AG04450 (cell line): ENCODE results near the gene ABCC10. TPM values are rescaled to one million over a fixed set of nuclear protein-coding genes. Genes with fewer than 3 reads are reported as not detected.

ENCODE experiments used
- CTCF ChIA-PET: fragments of 300-600, 350-600 bp; formaldehyde crosslinking; extraction: SDS; loops from one replicate; lab custom pipeline; 2022; ENCODE audit warnings: antibody characterized with exemption, inconsistent platforms; lab: Charles Lee
- POLR2A ChIA-PET: fragments of 350-600 bp; formaldehyde crosslinking; extraction: SDS; loops from one replicate; lab custom pipeline; 2021; ENCODE audit warnings: antibody characterized with exemption, inconsistent platforms; lab: Yijun Ruan, JAX
- DNase-seq: peaks from one replicate; pipeline ENCODE4 v3.0.0-alpha.2; 2011; ENCODE audit warnings: low read depth, low spot score
- H3K27ac ChIP-seq: one replicate; pipeline ENCODE4 v1.5.1; 2012; ENCODE audit warnings: low read depth, low read length, control low read depth
- H3K27me3 ChIP-seq: one replicate; pipeline ENCODE4 v1.6.0; 2012; ENCODE audit warnings: low read length; ENCODE audit not compliant: control insufficient read depth, insufficient read depth
- H3K4me3 ChIP-seq: 2 replicates; pipeline ENCODE4 v1.5.1; 2011; ENCODE audit warnings: mild to moderate bottlenecking, low read depth, low read length, control low read depth
- H3K9me3 ChIP-seq: 2 replicates; pipeline ENCODE4 v1.5.1; 2012; ENCODE audit warnings: low read length; ENCODE audit not compliant: control insufficient read depth, insufficient read depth
- polyA plus RNA-seq: library from polyadenylated mRNA; depleted of rRNA; stranded (reverse); fragments of >200 nt; gene quantifications from 2 replicates; pipeline ENCODE4 v1.2.3, GENCODE V29; 2011
- TF ChIP-seq, protein P1 (sequence below): IDR thresholded peaks from 2 replicates; pipeline ENCODE4 v1.5.1; 2011; ENCODE audit warnings: low read depth, low read length, control low read depth, inconsistent platforms

ABCC10 gene
- polyA plus RNA-seq, 1 experiment, result 12.0 TPM

GRCh38 chr6:43481075-43481474 is 53.7 kb downstream of the ABCC10 start:
- H3K9me3 ChIP-seq, result no peaks in the 10 kb centered on the region
- CTCF ChIA-PET, result interaction anchor here (0.6 to 0.7 kb wide), 2 partner anchors 50 to 105 kb away, joined by 3 read pairs; no protein-coding TSS in a partner anchor
- no peak for DNase-seq
- POLR2A ChIA-PET, result interaction anchor here (0.6 kb wide), 1 partner anchor 459 kb away, joined by 7 read pairs; the partner anchor contains the start of gene RRP36
- H3K27ac ChIP-seq, result no peak overlapping the region
- TF ChIP-seq, protein P1, sequence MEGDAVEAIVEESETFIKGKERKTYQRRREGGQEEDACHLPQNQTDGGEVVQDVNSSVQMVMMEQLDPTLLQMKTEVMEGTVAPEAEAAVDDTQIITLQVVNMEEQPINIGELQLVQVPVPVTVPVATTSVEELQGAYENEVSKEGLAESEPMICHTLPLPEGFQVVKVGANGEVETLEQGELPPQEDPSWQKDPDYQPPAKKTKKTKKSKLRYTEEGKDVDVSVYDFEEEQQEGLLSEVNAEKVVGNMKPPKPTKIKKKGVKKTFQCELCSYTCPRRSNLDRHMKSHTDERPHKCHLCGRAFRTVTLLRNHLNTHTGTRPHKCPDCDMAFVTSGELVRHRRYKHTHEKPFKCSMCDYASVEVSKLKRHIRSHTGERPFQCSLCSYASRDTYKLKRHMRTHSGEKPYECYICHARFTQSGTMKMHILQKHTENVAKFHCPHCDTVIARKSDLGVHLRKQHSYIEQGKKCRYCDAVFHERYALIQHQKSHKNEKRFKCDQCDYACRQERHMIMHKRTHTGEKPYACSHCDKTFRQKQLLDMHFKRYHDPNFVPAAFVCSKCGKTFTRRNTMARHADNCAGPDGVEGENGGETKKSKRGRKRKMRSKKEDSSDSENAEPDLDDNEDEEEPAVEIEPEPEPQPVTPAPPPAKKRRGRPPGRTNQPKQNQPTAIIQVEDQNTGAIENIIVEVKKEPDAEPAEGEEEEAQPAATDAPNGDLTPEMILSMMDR, result no peak
- no peaks in the 10 kb centered on the region for H3K27me3 ChIP-seq
- H3K4me3 ChIP-seq, result no peak overlapping the region

DNA sequence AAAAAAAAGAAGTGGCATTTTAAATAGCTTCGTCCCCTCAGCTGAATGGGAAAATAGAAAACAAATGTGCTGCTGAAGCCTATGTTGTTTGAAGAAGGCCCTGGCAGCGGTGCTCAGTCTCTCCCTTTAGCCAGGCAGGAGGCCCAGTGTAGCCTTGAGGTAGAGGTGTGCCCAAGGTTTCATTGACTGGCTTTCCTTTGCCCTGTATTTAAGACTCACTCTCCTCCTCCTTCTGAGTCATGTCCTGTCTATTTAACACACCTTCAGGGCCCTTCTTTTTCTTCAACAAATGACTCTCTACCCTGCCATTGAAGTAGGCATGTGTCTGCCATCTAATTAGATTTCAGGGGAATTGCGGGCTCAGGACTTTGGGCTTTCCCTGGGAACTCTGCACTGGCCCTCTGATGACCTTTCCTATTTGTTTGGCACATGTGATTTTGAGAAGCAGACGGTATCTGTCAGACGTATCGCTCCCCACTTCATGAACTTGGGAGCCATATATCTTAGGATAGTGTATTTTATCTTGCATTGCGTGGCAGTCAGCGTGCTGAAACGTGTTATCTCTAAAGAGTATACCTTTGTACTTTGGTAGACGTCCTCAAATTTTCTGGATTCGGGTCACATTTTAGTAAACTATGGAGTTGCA is 54.4 kb downstream of the ABCC10 start:
- H3K27ac ChIP-seq, result no peak overlapping the region
- H3K9me3 ChIP-seq, result no peaks in the 10 kb centered on the region
- TF ChIP-seq, protein P1, result no peak
- ChIA-PET CTCF (interaction anchor here (0.6 kb wide), 1 partner anchor 51 kb away, joined by 3 read pairs; no protein-coding TSS in a partner anchor), POLR2A (interaction anchor here (0.6 kb wide), 1 partner anchor 460 kb away, joined by 7 read pairs; the partner anchor contains the start of gene RRP36)
- no peaks in the 10 kb centered on the region for H3K27me3 ChIP-seq
- no peak overlapping the region for H3K4me3 ChIP-seq
- no peak for DNase-seq

DNA sequence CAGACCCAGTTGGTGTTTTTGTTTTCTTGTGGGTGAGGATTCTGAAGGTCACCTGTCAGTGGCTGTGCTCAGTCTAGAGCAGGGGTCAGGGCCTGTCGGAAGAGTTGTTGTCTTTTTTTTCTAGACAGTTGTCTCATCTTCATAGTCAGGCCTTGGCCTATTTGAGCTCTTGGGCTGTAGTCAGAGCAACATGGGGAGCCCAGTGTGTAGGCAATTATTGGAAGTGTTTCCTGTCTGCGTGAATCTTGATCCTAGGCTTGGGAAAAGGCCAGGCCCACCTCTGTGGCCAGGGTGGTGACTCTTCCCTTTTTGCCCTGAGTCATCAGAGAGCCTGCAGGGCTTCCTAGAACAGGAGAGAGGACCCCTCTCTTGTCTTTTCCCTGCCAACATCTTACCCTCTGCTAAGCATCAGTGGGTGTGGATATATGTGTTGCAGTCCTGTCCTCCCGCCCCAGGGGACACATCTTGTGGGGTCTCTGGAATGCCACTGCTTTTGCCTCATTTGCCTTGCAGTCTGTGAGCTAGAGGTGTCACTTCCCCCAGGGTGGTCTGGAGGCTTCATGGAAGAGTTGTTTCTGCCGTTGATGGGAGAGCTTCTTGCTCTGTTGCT is 61.4 kb downstream of the ABCC10 start:
- no peak overlapping the region for H3K4me3 ChIP-seq
- no peak for DNase-seq
- TF ChIP-seq, protein P1, result no peak
- POLR2A ChIA-PET, result no interaction called here
- H3K27ac ChIP-seq, result no peak overlapping the region
- CTCF ChIA-PET, result interaction anchor here (1.0 to 1.3 kb wide), 2 partner anchors 10 to 17 kb away, joined by 3 read pairs; no protein-coding TSS in a partner anchor
- H3K9me3 ChIP-seq, result no peaks in the 10 kb centered on the region
- no peaks in the 10 kb centered on the region for H3K27me3 ChIP-seq

DNA sequence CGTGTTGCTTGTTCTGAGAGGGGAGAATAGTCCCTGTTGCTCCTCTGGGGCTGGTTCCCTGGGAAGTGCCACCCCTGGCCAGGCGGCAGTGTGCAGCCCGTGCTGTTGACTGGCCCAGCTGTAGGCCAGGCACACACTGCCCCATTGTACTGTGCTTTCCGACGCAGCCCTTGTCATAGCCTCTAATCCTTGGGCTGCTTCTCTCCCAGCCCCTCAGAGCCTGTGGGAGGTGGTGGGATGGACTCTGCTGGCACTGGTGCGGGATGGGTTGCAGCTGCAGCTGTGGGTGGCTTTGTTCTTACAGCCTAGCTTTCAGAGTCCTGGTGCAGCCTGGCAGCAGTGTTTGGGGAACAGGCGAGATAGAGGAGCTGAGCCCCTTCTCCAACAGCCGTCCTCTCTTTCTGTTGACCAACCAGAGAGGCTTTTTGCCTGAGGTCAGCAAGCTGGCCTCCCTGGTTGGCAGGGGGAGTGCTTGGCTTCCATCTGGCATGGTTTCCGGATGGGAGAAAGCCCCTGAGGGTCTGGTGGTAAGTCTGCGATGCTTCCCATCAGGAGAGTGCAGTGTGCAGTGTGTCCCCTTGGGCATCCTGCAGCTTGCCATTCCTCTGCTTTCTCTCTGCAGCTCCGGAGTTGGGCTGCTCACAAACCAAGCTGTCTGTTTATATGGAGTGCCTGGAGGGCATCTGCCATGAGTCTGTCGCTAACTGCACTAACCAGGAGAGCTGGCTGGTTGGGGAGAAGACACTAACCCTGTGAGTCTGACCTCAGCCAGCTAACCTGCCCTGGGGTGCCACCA is 62.1 kb downstream of the ABCC10 start:
- no peak for DNase-seq
- POLR2A ChIA-PET, result no interaction called here
- H3K4me3 ChIP-seq, result no peak overlapping the region

More for the DNA sequence above, 62.1 kb downstream of the ABCC10 start:
- no peaks in the 10 kb centered on the region for H3K27me3 ChIP-seq
- CTCF ChIA-PET, result interaction anchor here (1.0 to 1.3 kb wide), 2 partner anchors 10 to 17 kb away, joined by 3 read pairs; no protein-coding TSS in a partner anchor
- H3K9me3 ChIP-seq, result no peaks in the 10 kb centered on the region
- no peak overlapping the region for H3K27ac ChIP-seq
- TF ChIP-seq, protein P1, result no peak
